GM23338 (cell line): ENCODE measurements around the gene OR6B2. TPM values are rescaled to one million over a fixed set of nuclear protein-coding genes. Genes with fewer than 3 reads are reported as not detected.

ENCODE experiments used
- ATAC-seq: fragments of 200-7000 bp; cut with Tn5 transposase; 3 replicates; pipeline ENCODE4 v1.9.1; 2020
- DNase-seq: peaks from one replicate; pipeline ENCODE4 v3.0.0-alpha.2; 2015; ENCODE audit warnings: low spot score
- H2AFZ ChIP-seq: fragments of 200-600 bp; sonication (generic); 2 replicates; pipeline ENCODE4 v1.8.0; 2016; ENCODE audit warnings: antibody characterized with exemption, mild to moderate bottlenecking, moderate library complexity
- H3F3A ChIP-seq: fragments of 200-600 bp; sonication (generic); replicated peaks from 2 replicates; pipeline ENCODE4 v1.8.0; 2017; ENCODE audit warnings: antibody characterized with exemption, mixed run types, low read depth
- H3K27ac ChIP-seq: fragments of 200-600 bp; sonication (generic); 2 replicates; pipeline ENCODE4 v1.6.1; 2016; ENCODE audit warnings: low read depth
- H3K27me3 ChIP-seq: fragments of 200-600 bp; sonication (generic); 2 replicates; pipeline ENCODE4 v1.8.0; 2016; ENCODE audit warnings: mild to moderate bottlenecking, mixed run types, moderate library complexity; ENCODE audit not compliant: insufficient read depth
- H3K36me3 ChIP-seq: fragments of 200-600 bp; sonication (generic); 2 replicates; pipeline ENCODE4 v1.8.0; 2016; ENCODE audit warnings: mild to moderate bottlenecking; ENCODE audit not compliant: insufficient read depth
- H3K4me1 ChIP-seq: fragments of 200-600 bp; sonication (generic); 2 replicates; pipeline ENCODE4 v1.8.0; 2016; ENCODE audit warnings: mild to moderate bottlenecking, moderate library complexity; ENCODE audit not compliant: insufficient read depth
- H3K4me2 ChIP-seq: fragments of 200-600 bp; sonication (generic); 2 replicates; pipeline ENCODE4 v1.7.1; 2017; ENCODE audit warnings: mixed run types
- H3K4me3 ChIP-seq: fragments of 200-600 bp; sonication (generic); 2 replicates; pipeline ENCODE4 v1.6.1; 2016; ENCODE audit warnings: mixed run types
- H3K79me2 ChIP-seq: fragments of 200-600 bp; sonication (generic); replicated peaks from 2 replicates; pipeline ENCODE4 v1.8.0; 2017; ENCODE audit warnings: mild to moderate bottlenecking; ENCODE audit not compliant: insufficient read depth
- H3K9me2 ChIP-seq: fragments of 200-600 bp; sonication (generic); 2 replicates; pipeline ENCODE4 v1.8.0; 2017; ENCODE audit not compliant: insufficient read depth
- H4K20me1 ChIP-seq: fragments of 200-600 bp; sonication (generic); replicated peaks from 2 replicates; pipeline ENCODE4 v1.8.0; 2017; ENCODE audit warnings: mild to moderate bottlenecking; ENCODE audit not compliant: insufficient read depth
- H3K27ac Mint-ChIP-seq: 2 replicates; pipeline ENCODE4 v1.8.0; 2020; ENCODE audit warnings: inconsistent platforms, mild to moderate bottlenecking, moderate library complexity, mixed read lengths
- H3K27me3 Mint-ChIP-seq: 3 replicates; pipeline ENCODE4 v1.8.0; 2022; ENCODE audit warnings: low read depth, mild to moderate bottlenecking, moderate library complexity, mixed read lengths, inconsistent platforms; ENCODE audit not compliant: insufficient read depth, poor library complexity
- H3K36me3 Mint-ChIP-seq: 3 replicates; pipeline ENCODE4 v1.8.0; 2021; ENCODE audit warnings: low read depth, mild to moderate bottlenecking, inconsistent platforms, moderate library complexity, mixed read lengths
- H3K4me1 Mint-ChIP-seq: 3 replicates; pipeline ENCODE4 v1.8.0; 2020; ENCODE audit warnings: mild to moderate bottlenecking, inconsistent platforms, mixed read lengths
- H3K4me3 Mint-ChIP-seq: 3 replicates; pipeline ENCODE4 v1.8.0; 2021; ENCODE audit warnings: moderate library complexity, mild to moderate bottlenecking, inconsistent platforms, mixed read lengths
- H3K9me3 Mint-ChIP-seq: 3 replicates; pipeline ENCODE4 v1.8.0; 2020; ENCODE audit warnings: moderate library complexity, mild to moderate bottlenecking, inconsistent platforms, mixed read lengths
- CREB1 ChIP-seq: fragments of 250-450 bp; sonication (Bioruptor Pico); IDR thresholded peaks from 2 replicates; pipeline ENCODE4 v1.5.0; 2020; ENCODE audit warnings: low read depth, mild to moderate bottlenecking, moderate library complexity
- EZH2 ChIP-seq: fragments of 200-600 bp; sonication (generic); IDR thresholded peaks from one replicate; pipeline ENCODE4 v1.8.0; 2017; ENCODE audit warnings: antibody characterized with exemption, mild to moderate bottlenecking, low read depth; ENCODE audit not compliant: unreplicated experiment
- EZH2phosphoT487 ChIP-seq: fragments of 200-600 bp; sonication (generic); IDR thresholded peaks from one replicate; pipeline ENCODE4 v1.8.1; 2018; ENCODE audit warnings: antibody characterized with exemption; ENCODE audit not compliant: unreplicated experiment
- JUNB ChIP-seq: IDR thresholded peaks from one replicate; pipeline ENCODE4 v1.6.1; 2016; ENCODE audit warnings: antibody characterized with exemption; ENCODE audit not compliant: unreplicated experiment
- NANOG ChIP-seq: IDR thresholded peaks from 2 replicates; pipeline ENCODE4 v1.6.1; 2016; ENCODE audit warnings: antibody characterized with exemption, borderline replicate concordance
- POLR2AphosphoS5 ChIP-seq: IDR thresholded peaks from 2 replicates; pipeline ENCODE4 v1.6.1; 2016; ENCODE audit warnings: antibody characterized with exemption, low read depth
- STAT1 ChIP-seq: IDR thresholded peaks from one replicate; pipeline ENCODE4 v1.6.1; 2016; ENCODE audit warnings: antibody characterized with exemption; ENCODE audit not compliant: unreplicated experiment
- ZNF114 ChIP-seq: fragments of 250-450 bp; sonication (Bioruptor Pico); IDR thresholded peaks from 2 replicates; pipeline ENCODE4 v1.5.0; 2020; ENCODE audit warnings: mild to moderate bottlenecking, moderate library complexity
- ZNF331 ChIP-seq: fragments of 250-450 bp; sonication (Bioruptor Pico); IDR thresholded peaks from 2 replicates; pipeline ENCODE4 v1.5.0; 2020; ENCODE audit warnings: low read depth, mild to moderate bottlenecking, moderate library complexity
- polyA plus RNA-seq: library from polyadenylated mRNA; unstranded; fragments of >200 nt; fragmentation: Nextera tagmentation; extraction: Ambion mirVana; gene quantifications from 2 replicates; pipeline ENCODE4 v1.2.1, GENCODE V29; 2016
- total RNA-seq: library from RNA; depleted of rRNA; stranded (reverse); fragments of >200 nt; shearing (Covaris generic); gene quantifications from 2 replicates; pipeline ENCODE4 v1.2.3, GENCODE V29; 2014
- TF ChIP-seq, protein P1 (sequence below): IDR thresholded peaks from one replicate; pipeline ENCODE4 v1.6.1; 2018; ENCODE audit warnings: antibody characterized with exemption; ENCODE audit not compliant: unreplicated experiment
- TF ChIP-seq, protein P2 (sequence below): IDR thresholded peaks from 2 replicates; pipeline ENCODE4 v1.6.1; 2016; ENCODE audit warnings: antibody characterized with exemption

OR6B2 gene
- total and polyA plus RNA-seq, 2 experiments from 2014 or later = not detected

DNA sequence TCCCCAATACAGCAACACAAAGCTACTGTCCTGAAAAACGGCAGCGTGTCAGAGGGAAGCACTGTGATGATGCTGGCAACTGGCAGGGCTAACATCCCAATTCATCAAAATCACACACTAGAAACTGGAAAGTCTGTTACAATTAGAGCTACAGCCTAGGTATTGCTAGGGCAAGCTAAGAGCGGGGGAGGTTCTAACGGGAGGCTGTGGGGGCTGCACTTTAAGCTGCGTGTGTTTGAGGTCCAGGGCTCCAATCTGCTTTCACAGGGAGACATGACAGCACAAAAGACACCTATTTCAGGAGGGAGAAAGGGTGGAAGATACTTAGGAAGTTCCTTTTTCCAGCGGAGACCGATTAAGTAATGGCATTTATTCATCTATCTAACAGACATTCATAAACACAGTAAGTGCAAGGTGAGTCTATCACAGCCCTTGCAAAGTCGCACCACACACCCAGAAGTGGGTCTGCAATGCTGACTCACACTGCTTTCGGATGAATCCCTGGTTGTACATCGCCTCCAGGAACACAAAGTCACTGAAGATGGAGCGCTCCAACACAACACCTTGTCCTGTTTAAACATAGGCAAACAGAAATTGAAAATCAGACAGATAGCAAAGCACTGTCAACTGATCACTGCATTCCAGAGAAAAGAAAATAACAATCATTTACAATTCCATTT lies 12.0 kb downstream of the OR6B2 start:
- peaks cover 33% of the 10 kb centered on the region for H3K79me2 ChIP-seq
- Mint-ChIP-seq H3K36me3 (peaks cover 68% of the 10 kb centered on the region), H3K27me3 (peaks cover 9% of the 10 kb centered on the region), H3K9me3 (no peaks in the 10 kb centered on the region), H3K4me1 (no peaks in the 10 kb centered on the region), H3K27ac (no peak overlapping the region), H3K4me3 (no peak overlapping the region)
- H3K36me3 ChIP-seq = peaks cover 28% of the 10 kb centered on the region
- no peaks in the 10 kb centered on the region for H3K4me1 ChIP-seq
- H3K27me3 ChIP-seq = no peaks in the 10 kb centered on the region
- H3K4me3 ChIP-seq = no peak overlapping the region
- no peak overlapping the region for H2AFZ ChIP-seq
- no peaks in the 10 kb centered on the region for H3F3A ChIP-seq
- H3K9me2 ChIP-seq = no peaks in the 10 kb centered on the region
- TF ChIP-seq, protein P1, sequence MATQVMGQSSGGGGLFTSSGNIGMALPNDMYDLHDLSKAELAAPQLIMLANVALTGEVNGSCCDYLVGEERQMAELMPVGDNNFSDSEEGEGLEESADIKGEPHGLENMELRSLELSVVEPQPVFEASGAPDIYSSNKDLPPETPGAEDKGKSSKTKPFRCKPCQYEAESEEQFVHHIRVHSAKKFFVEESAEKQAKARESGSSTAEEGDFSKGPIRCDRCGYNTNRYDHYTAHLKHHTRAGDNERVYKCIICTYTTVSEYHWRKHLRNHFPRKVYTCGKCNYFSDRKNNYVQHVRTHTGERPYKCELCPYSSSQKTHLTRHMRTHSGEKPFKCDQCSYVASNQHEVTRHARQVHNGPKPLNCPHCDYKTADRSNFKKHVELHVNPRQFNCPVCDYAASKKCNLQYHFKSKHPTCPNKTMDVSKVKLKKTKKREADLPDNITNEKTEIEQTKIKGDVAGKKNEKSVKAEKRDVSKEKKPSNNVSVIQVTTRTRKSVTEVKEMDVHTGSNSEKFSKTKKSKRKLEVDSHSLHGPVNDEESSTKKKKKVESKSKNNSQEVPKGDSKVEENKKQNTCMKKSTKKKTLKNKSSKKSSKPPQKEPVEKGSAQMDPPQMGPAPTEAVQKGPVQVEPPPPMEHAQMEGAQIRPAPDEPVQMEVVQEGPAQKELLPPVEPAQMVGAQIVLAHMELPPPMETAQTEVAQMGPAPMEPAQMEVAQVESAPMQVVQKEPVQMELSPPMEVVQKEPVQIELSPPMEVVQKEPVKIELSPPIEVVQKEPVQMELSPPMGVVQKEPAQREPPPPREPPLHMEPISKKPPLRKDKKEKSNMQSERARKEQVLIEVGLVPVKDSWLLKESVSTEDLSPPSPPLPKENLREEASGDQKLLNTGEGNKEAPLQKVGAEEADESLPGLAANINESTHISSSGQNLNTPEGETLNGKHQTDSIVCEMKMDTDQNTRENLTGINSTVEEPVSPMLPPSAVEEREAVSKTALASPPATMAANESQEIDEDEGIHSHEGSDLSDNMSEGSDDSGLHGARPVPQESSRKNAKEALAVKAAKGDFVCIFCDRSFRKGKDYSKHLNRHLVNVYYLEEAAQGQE = no peak
- TF ChIP-seq EZH2 = no peak
- TF ChIP-seq EZH2phosphoT487 = no peak
- TF ChIP-seq POLR2AphosphoS5 = no peak
- TF ChIP-seq JUNB = no peak
- ATAC-seq = no peak
- H3K4me2 ChIP-seq = no peak overlapping the region
- no peak overlapping the region for H3K27ac ChIP-seq
- peaks cover 11% of the 10 kb centered on the region for H4K20me1 ChIP-seq
- no peak for DNase-seq

DNA sequence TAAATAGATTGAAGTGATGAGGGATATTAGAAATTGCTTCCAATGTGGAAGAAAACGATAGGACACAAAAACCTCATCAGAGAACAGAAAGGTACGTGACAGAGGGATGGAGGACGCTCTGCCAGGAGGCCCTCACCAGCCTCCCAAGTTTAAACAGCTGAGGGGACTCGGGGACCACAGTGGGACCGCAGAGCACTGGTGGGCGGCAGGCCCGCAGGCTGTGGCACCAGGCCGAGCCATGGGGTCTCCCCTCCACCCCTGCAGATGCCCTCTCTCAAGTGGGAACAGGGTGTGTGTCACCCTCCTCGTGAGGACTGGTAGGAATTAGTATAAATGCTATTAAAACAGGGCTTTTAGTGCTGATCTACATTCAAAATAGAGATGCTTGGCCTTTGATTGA lies 15.9 kb downstream of the OR6B2 start:
- Mint-ChIP-seq H3K4me1 (no peaks in the 10 kb centered on the region), H3K4me3 (no peak overlapping the region), H3K27me3 (peaks cover 9% of the 10 kb centered on the region), H3K9me3 (no peaks in the 10 kb centered on the region), H3K27ac (no peak overlapping the region), H3K36me3 (peaks cover 67% of the 10 kb centered on the region)
- no peaks in the 10 kb centered on the region for H3K4me1 ChIP-seq
- ATAC-seq (no peak), DNase-seq (no peak)
- H3K4me2 ChIP-seq = no peak overlapping the region
- peaks cover 3% of the 10 kb centered on the region for H4K20me1 ChIP-seq
- H3F3A ChIP-seq = no peaks in the 10 kb centered on the region
- H3K4me3 ChIP-seq = no peak overlapping the region
- peaks cover 40% of the 10 kb centered on the region for H3K36me3 ChIP-seq
- no peak overlapping the region for H2AFZ ChIP-seq
- no peaks in the 10 kb centered on the region for H3K9me2 ChIP-seq
- no peaks in the 10 kb centered on the region for H3K27me3 ChIP-seq
- H3K79me2 ChIP-seq = 0 out of 2 replicates have a peak, but pooled peaks cover 11% of the 10 kb centered on the region
- no peak overlapping the region for H3K27ac ChIP-seq
- TF ChIP-seq CREB1 (CRISPR knock-in tag) = no peak
- TF ChIP-seq EZH2phosphoT487 = no peak
- TF ChIP-seq POLR2AphosphoS5 = no peak
- TF ChIP-seq JUNB = no peak
- no peak for TF ChIP-seq ZNF331
- TF ChIP-seq, protein P2, sequence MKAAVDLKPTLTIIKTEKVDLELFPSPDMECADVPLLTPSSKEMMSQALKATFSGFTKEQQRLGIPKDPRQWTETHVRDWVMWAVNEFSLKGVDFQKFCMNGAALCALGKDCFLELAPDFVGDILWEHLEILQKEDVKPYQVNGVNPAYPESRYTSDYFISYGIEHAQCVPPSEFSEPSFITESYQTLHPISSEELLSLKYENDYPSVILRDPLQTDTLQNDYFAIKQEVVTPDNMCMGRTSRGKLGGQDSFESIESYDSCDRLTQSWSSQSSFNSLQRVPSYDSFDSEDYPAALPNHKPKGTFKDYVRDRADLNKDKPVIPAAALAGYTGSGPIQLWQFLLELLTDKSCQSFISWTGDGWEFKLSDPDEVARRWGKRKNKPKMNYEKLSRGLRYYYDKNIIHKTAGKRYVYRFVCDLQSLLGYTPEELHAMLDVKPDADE = no peak
- TF ChIP-seq STAT1 = no peak
- TF ChIP-seq, protein P1 = no peak
- no peak for TF ChIP-seq EZH2
- TF ChIP-seq NANOG = no peak
- no peak for TF ChIP-seq ZNF114
